Psoas muscle (tissue), 8 donors: ENCODE results near the gene ST8SIA5. TPM values are rescaled to one million over a fixed set of nuclear protein-coding genes. Genes with fewer than 3 reads are reported as not detected.
A peak's percentile ranks its signal among the peaks of the same experiment; 100 is the strongest.

Experiments
- ATAC-seq, 4 donors: fragments of 200-7000 bp; cut with Tn5 transposase; one replicate each; pipeline ENCODE4 v1.9.1; 2020; ENCODE audit warnings: moderate library complexity in 3 of 4, mild to moderate bottlenecking in 2 of 4
- DNase-seq, 2 donors: peaks; one replicate each; pipeline ENCODE4 v3.0.0-alpha.2; 2020
- H3K27ac ChIP-seq: fragments of 200-600 bp; one replicate; pipeline ENCODE4 v1.8.0; 2022
- H3K27me3 ChIP-seq, 3 donors: fragments of 200-600 bp in 1 of 3; one replicate each; pipeline versions ENCODE4 v1.6.1 to v1.8.0; 2013 to 2022; ENCODE audit warnings: low read length in 2 of 3, mild to moderate bottlenecking in 2 of 3, moderate library complexity in 1 of 3; ENCODE audit not compliant: insufficient read depth in 3 of 3
- H3K36me3 ChIP-seq, 2 donors: fragments of 200-600 bp in 1 of 2; one replicate each; pipeline versions ENCODE4 v1.6.1 to v1.8.0; 2013 to 2022; ENCODE audit warnings: low read depth in 1 of 2, mild to moderate bottlenecking in 1 of 2, moderate library complexity in 1 of 2; ENCODE audit not compliant: insufficient read depth in 1 of 2
- H3K4me1 ChIP-seq: fragments of 200-600 bp; one replicate; pipeline ENCODE4 v1.8.0; 2022
- H3K4me3 ChIP-seq: fragments of 200-600 bp; one replicate; pipeline ENCODE4 v1.8.0; 2022; ENCODE audit warnings: mild to moderate bottlenecking
- H3K9me3 ChIP-seq: fragments of 200-600 bp; one replicate; pipeline ENCODE4 v1.8.0; 2022
- WGBS, 3 donors: extraction: QIAGEN DNeasy Blood & Tissue Kit; methylation state at CpG; one replicate each; pipeline versions ENCODE4 v1.1.6 to v1.1.7; 2013; 5-methylcytosine and 5-hydroxymethylcytosine counted together
- intact Hi-C, 2 donors: fragments of 100-400 bp; cut with DNase I; formaldehyde crosslinking; loops; one replicate each; pipeline versions ENCODE4 v1.11.0 to v1.14.2; 2022
- polyA plus RNA-seq, 3 donors: library from polyadenylated mRNA; stranded (reverse); fragments of 200-250 nt; gene quantifications; one replicate each; pipeline ENCODE4 v1.2.3, GENCODE V29; 2013
- total RNA-seq, 4 donors: library from RNA; stranded (reverse); fragmentation: NEBNext Ultra II Directional in 2 of 4; extraction: Animal tissue kit (Norgen Biotek cat#: 25700) in 2 of 4; gene quantifications; one replicate each; pipeline versions ENCODE4 v1.2.1 to v1.2.4, GENCODE V29; 2021 to 2023
- TF ChIP-seq, protein P1 (sequence below): fragments of 200-600 bp; IDR thresholded peaks from one replicate; pipeline ENCODE4 v1.8.0; 2022; ENCODE audit warnings: antibody characterized with exemption
- donor health status: healthy with polysubstance abuse.
- donor health status: DM: no; HTN: no; CAD: no; lungs with moderate emphysema.
- donor health status: Bipolar disorder and iron deficiency.
- donor health status: healthy.
- donor health status: DM: yes; HTN: yes; CAD: no.
- donor health status: DM: no; HTN: no; CAD: no.
- donor health status: DM: no; HTN: no; CAD: no.
- donor health status: DM: yes; HTN: yes; CAD: no.

Gene ST8SIA5
- total and polyA plus RNA-seq, 7 donors, result 1.8 to 9.9 (median 3.2) TPM

DNA sequence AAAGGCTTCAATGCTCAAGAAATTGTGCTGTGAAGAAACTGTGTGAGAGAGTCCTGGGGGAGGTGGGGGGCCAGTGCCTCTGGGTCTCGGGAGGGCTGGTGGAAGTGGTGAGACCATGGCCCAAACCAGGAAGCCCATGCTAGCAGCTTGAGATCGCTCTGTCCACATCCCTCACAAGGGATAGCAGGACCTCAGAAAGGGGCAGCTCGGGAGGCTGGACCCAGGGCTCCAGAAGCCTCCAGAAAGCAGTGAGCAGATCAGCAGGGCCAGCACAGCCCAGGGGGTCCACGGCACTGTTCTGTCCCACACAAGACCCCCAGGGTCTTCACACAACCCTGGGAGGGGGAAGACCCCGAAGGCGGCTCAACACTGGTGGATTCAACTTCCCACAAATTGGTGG, 24.1 kb downstream of the ST8SIA5 start:
- intact Hi-C loops, result no loop called here
- no peak for ATAC-seq
- WGBS, 3 donors, result 90 to 94% (median 92%) methylated on average over 6 of the region's 6 CpGs
- Histone ChIP-seq H3K4me1 (no peaks in the 10 kb centered on the region), H3K27me3 (no peaks in the 10 kb centered on the region), H3K4me3 (no peak overlapping the region), H3K9me3 (peaks cover 9% of the 10 kb centered on the region), H3K27ac (no peak overlapping the region), H3K36me3 (no peaks in the 10 kb centered on the region)
- TF ChIP-seq, protein P1, sequence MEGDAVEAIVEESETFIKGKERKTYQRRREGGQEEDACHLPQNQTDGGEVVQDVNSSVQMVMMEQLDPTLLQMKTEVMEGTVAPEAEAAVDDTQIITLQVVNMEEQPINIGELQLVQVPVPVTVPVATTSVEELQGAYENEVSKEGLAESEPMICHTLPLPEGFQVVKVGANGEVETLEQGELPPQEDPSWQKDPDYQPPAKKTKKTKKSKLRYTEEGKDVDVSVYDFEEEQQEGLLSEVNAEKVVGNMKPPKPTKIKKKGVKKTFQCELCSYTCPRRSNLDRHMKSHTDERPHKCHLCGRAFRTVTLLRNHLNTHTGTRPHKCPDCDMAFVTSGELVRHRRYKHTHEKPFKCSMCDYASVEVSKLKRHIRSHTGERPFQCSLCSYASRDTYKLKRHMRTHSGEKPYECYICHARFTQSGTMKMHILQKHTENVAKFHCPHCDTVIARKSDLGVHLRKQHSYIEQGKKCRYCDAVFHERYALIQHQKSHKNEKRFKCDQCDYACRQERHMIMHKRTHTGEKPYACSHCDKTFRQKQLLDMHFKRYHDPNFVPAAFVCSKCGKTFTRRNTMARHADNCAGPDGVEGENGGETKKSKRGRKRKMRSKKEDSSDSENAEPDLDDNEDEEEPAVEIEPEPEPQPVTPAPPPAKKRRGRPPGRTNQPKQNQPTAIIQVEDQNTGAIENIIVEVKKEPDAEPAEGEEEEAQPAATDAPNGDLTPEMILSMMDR, result no peak
- DNase-seq, result no peak

DNA sequence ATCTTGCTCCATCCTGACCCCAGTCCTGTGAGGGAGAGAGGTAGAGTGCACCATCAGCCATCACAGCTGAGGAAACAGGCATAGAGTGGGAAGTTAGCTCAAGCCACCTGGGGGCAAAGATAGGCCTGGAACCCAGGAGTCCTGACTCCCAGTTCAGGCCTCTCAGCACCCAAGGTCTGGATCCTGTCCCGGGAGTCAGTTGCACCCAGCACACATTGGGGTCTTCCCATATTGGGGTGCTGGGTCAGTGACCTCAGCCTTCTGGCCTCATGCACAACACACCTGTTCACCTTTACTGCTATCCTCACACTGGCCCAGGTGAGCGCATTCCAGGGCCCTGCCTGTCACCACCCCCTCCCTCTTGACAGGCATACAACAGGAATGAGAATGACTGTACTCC, 24.7 kb downstream of the ST8SIA5 start:
- H3K27ac ChIP-seq, result no peak overlapping the region
- H3K4me1 ChIP-seq, result no peaks in the 10 kb centered on the region
- TF ChIP-seq, protein P1, result no peak
- peaks cover 9% of the 10 kb centered on the region for H3K9me3 ChIP-seq
- no peaks in the 10 kb centered on the region for H3K27me3 ChIP-seq
- no peak for ATAC-seq
- 91 to 97% (median 96%) methylated on average over 2 of the region's 2 CpGs for WGBS, 3 donors
- no peaks in the 10 kb centered on the region for H3K36me3 ChIP-seq
- intact Hi-C loops, result no loop called here
- DNase-seq, result no peak
- no peak overlapping the region for H3K4me3 ChIP-seq

DNA sequence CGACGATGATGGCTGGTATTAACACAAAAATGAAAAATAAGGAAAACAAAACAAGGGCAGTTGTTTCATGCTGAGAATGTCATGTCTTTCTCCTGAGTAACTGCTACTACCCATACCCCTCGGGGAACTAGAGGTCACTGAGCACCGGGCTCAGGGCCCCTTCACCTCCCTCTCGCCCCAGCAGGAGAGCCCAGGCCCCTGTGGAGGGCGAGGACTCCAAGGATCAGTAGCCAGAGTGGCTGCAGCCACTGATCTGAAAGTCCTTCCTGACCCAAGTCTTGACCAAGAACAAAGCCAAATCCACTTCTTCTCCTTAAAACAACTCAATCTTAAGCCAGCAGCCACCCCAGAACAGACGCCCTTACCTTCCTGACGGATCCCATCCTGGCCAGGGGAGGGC, 25.5 kb downstream of the ST8SIA5 start:
- H3K4me1 ChIP-seq, result no peaks in the 10 kb centered on the region
- no peak overlapping the region for H3K4me3 ChIP-seq
- DNase-seq (no peak), ATAC-seq (no peak)
- H3K36me3 ChIP-seq, result no peaks in the 10 kb centered on the region
- no peaks in the 10 kb centered on the region for H3K27me3 ChIP-seq
- peaks cover 9% of the 10 kb centered on the region for H3K9me3 ChIP-seq
- intact Hi-C loops, result no loop called here
- TF ChIP-seq, protein P1, result no peak
- no peak overlapping the region for H3K27ac ChIP-seq
- WGBS, 3 donors, result 87 to 91% (median 88%) methylated on average over 8 of the region's 8 CpGs

DNA sequence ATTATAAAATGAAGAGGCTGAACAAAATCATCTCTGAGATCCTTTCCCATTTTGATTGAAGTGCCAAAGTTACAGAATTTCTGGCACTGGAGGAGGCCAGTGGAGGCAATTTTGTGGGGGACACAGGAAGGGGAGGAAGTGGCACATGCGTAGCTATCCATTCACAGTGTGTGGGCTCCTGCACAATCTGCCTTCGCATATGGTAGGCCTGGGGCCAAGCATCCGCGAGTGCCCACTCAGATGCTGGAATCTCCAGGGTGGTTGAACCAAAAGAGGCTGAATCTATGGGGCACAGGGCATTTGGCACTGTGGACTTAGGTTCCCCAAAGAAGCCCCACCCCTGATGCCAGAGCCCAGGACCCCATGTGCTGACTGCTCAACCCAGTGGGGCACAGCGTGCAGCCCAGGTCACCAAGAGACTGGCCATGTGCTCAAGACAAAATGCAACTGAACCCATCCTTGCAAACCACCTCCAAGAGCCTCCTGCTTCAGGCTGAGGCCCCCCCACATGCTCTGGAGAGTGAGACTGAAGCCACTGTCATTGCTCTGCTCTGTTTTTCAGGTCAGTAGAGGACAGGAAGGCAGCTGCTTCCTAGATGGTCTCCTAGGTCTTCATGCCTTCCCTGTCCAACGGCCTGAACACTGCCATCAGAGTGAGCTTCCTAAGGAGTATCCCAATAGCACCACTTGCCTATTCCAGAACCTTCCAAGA, 28.5 kb downstream of the ST8SIA5 start:
- H3K36me3 ChIP-seq, result no peaks in the 10 kb centered on the region
- H3K27me3 ChIP-seq, result no peaks in the 10 kb centered on the region
- no peaks in the 10 kb centered on the region for H3K4me1 ChIP-seq
- intact Hi-C loops, result no loop called here
- 87 to 93% (median 93%) methylated on average over 6 of the region's 6 CpGs for WGBS, 3 donors
- H3K9me3 ChIP-seq, result peaks cover 9% of the 10 kb centered on the region
- no peak overlapping the region for H3K27ac ChIP-seq
- ATAC-seq (no peak), DNase-seq (no peak)
- TF ChIP-seq, protein P1, result no peak
- no peak overlapping the region for H3K4me3 ChIP-seq

DNA sequence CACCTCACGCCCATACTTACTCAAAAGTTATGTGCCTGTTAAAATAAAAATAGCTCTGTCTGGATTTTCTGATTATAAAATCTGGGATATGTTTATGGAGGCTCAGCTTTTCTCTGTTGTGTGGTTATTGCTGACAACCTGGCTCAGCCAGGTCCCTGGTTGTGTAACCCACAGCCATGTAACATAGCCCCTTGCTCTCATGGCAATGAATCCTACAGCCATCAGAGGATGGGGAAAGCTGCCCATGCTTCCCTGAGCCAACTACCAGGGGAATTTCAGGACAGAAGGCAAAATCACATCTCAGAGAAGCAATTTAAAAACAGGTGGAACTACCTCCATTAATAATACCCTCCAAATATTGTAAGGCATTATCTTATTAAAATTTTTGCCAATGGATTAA, 29.7 kb downstream of the ST8SIA5 start:
- WGBS, 3 donors, result 42 to 71% (median 69%) methylated on average over 1 of the region's 1 CpG
- DNase-seq (no peak), ATAC-seq (peak in 3 of 4 donors; percentile 42 to 58 (median 54))
- intact Hi-C loops, result no loop called here
- TF ChIP-seq, protein P1, result no peak
- no peak overlapping the region for H3K27ac ChIP-seq
- H3K9me3 ChIP-seq, result peaks cover 9% of the 10 kb centered on the region
- no peaks in the 10 kb centered on the region for H3K36me3 ChIP-seq
- no peaks in the 10 kb centered on the region for H3K4me1 ChIP-seq
- no peaks in the 10 kb centered on the region for H3K27me3 ChIP-seq
- no peak overlapping the region for H3K4me3 ChIP-seq
